ENCODE measurements around the gene NCOA1. TPM values are rescaled to one million over a fixed set of nuclear protein-coding genes. Genes with fewer than 3 reads are reported as not detected.
"Not testable (repeated sequence)": the region's sequence is repeated elsewhere in the genome, so short reads cannot be mapped to it uniquely, and the experiment has no call there.

NCOA1 gene
- polyA plus RNA-seq, 1 donor, result 63.0 TPM

DNA sequence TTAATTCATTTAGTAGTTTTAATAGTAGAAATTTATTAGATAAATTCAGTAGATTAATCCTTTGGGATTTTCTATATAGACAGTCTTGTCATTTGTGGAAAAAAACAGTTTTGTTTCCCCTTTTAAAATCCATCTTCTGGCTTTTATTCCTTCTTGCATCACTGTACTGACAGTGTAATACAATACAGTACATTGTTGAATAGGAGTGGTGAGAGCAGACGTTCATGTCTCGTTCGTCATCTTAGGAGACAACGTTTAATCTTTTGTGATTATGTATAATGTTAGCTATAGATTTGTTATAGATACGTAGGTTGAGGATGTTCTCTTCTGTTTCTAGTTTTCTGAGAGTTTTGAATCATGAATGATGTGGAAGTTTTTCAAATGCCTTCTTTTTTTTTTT lies 61.8 kb downstream of the NCOA1 start:
- no peaks in the 10 kb centered on the region for H3K4me1 ChIP-seq (ENCODE audit: control insufficient read depth, insufficient read depth, low read length)
- DNase-seq, result no peak
- no peak overlapping the region for H3K4me3 ChIP-seq (ENCODE audit: low read length)
- H3K27me3 ChIP-seq (ENCODE audit: control insufficient read depth, insufficient read depth, low read length), result no peaks in the 10 kb centered on the region
- no peak overlapping the region for H3K27ac ChIP-seq (ENCODE audit: low read length)
- peaks cover 3% of the 10 kb centered on the region for H3K9me3 ChIP-seq (ENCODE audit: control insufficient read depth, low read depth, low read length)
- WGBS (ENCODE audit: insufficient coverage, low lambda C conversion rate), result no CpG with 5 or more reads among the region's 5 CpGs
- H3K36me3 ChIP-seq (ENCODE audit: control insufficient read depth, insufficient read depth, low read length), result peaks cover 8% of the 10 kb centered on the region

- peaks cover 8% of the 10 kb centered on the region for H3K36me3 ChIP-seq (ENCODE audit: control insufficient read depth, insufficient read depth, low read length)
- H3K27me3 ChIP-seq (ENCODE audit: control insufficient read depth, insufficient read depth, low read length), result no peaks in the 10 kb centered on the region
- 100% methylated on average over 1 of the region's 7 CpGs for WGBS (ENCODE audit: insufficient coverage, low lambda C conversion rate)
- peaks cover 9% of the 10 kb centered on the region for H3K4me1 ChIP-seq (ENCODE audit: control insufficient read depth, insufficient read depth, low read length)
- no peak overlapping the region for H3K27ac ChIP-seq (ENCODE audit: low read length)
- no peak for DNase-seq
- peaks cover 3% of the 10 kb centered on the region for H3K9me3 ChIP-seq (ENCODE audit: control insufficient read depth, low read depth, low read length)
- H3K4me3 ChIP-seq (ENCODE audit: low read length), result no peak overlapping the region
These were observed 67.9 kb downstream of the NCOA1 start for GRCh38 chr2:24558781-24559472.

- no peak overlapping the region for H3K4me3 ChIP-seq (ENCODE audit: low read length)
- no peaks in the 10 kb centered on the region for H3K27me3 ChIP-seq (ENCODE audit: control insufficient read depth, insufficient read depth, low read length)
- WGBS (ENCODE audit: insufficient coverage, low lambda C conversion rate), result 100% methylated on average over 1 of the region's 2 CpGs
- peaks cover 3% of the 10 kb centered on the region for H3K9me3 ChIP-seq (ENCODE audit: control insufficient read depth, low read depth, low read length)
- no peak overlapping the region for H3K27ac ChIP-seq (ENCODE audit: low read length)
- peaks cover 9% of the 10 kb centered on the region for H3K4me1 ChIP-seq (ENCODE audit: control insufficient read depth, insufficient read depth, low read length)
- DNase-seq, result no peak
- H3K36me3 ChIP-seq (ENCODE audit: control insufficient read depth, insufficient read depth, low read length), result peaks cover 5% of the 10 kb centered on the region
These were observed 68.5 kb downstream of the NCOA1 start for GRCh38 chr2:24559473-24560113.

GRCh38 chr2:24565537-24565936 lies 74.5 kb downstream of the NCOA1 start:
- H3K36me3 ChIP-seq (ENCODE audit: control insufficient read depth, insufficient read depth, low read length), result peaks cover 18% of the 10 kb centered on the region
- WGBS (ENCODE audit: insufficient coverage, low lambda C conversion rate), result no CpG with 5 or more reads among the region's 8 CpGs
- no peak overlapping the region for H3K4me3 ChIP-seq (ENCODE audit: low read length)
- peaks cover 14% of the 10 kb centered on the region for H3K9me3 ChIP-seq (ENCODE audit: control insufficient read depth, low read depth, low read length)
- no peak for DNase-seq
- H3K4me1 ChIP-seq (ENCODE audit: control insufficient read depth, insufficient read depth, low read length), result peaks cover 5% of the 10 kb centered on the region
- H3K27ac ChIP-seq (ENCODE audit: low read length), result no peak overlapping the region
- H3K27me3 ChIP-seq (ENCODE audit: control insufficient read depth, insufficient read depth, low read length), result no peaks in the 10 kb centered on the region

- H3K27me3 ChIP-seq (ENCODE audit: control insufficient read depth, insufficient read depth, low read length), result no peaks in the 10 kb centered on the region
- H3K27ac ChIP-seq (ENCODE audit: low read length), result no peak overlapping the region
- H3K4me3 ChIP-seq (ENCODE audit: low read length), result no peak overlapping the region
- H3K4me1 ChIP-seq (ENCODE audit: control insufficient read depth, insufficient read depth, low read length), result peaks cover under 1% of the 10 kb centered on the region
- H3K9me3 ChIP-seq (ENCODE audit: control insufficient read depth, low read depth, low read length), result peaks cover 14% of the 10 kb centered on the region
- DNase-seq, result no peak
- peaks cover 18% of the 10 kb centered on the region for H3K36me3 ChIP-seq (ENCODE audit: control insufficient read depth, insufficient read depth, low read length)
- WGBS (ENCODE audit: insufficient coverage, low lambda C conversion rate), result no CpG with 5 or more reads among the region's 3 CpGs
These were observed 75.2 kb downstream of the NCOA1 start for GRCh38 chr2:24566209-24566608.

DNA sequence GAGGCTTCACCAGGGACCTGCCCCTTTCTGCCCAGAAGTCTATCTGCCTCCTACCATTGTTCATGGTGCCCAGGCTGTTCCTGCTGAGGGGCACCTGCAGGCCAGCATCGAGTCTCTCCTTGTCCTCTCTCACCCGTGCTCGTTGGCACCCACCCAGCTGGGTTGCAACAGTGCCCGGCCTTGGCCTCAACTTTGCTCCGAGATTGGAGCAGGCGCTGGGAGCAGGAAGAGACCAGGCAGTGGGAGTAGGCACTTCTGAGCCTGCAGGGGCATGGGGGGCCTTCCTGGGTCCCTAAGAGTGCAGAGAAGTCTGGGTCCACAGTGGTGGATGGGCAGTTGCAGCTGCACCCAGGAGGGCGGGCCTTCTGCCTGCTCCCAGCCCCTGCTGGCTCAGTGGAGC lies 75.6 kb downstream of the NCOA1 start:
- peaks cover 3% of the 10 kb centered on the region for H3K4me1 ChIP-seq (ENCODE audit: control insufficient read depth, insufficient read depth, low read length)
- H3K9me3 ChIP-seq (ENCODE audit: control insufficient read depth, low read depth, low read length), result peaks cover 14% of the 10 kb centered on the region
- WGBS (ENCODE audit: insufficient coverage, low lambda C conversion rate), result no CpG with 5 or more reads among the region's 7 CpGs
- no peak for DNase-seq
- no peaks in the 10 kb centered on the region for H3K27me3 ChIP-seq (ENCODE audit: control insufficient read depth, insufficient read depth, low read length)
- H3K4me3 ChIP-seq (ENCODE audit: low read length), result no peak overlapping the region
- H3K36me3 ChIP-seq (ENCODE audit: control insufficient read depth, insufficient read depth, low read length), result peaks cover 18% of the 10 kb centered on the region
- H3K27ac ChIP-seq (ENCODE audit: low read length), result no peak overlapping the region

GRCh38 chr2:24568551-24568950 lies 77.5 kb downstream of the NCOA1 start:
- H3K27me3 ChIP-seq (ENCODE audit: control insufficient read depth, insufficient read depth, low read length), result no peaks in the 10 kb centered on the region
- peaks cover 14% of the 10 kb centered on the region for H3K9me3 ChIP-seq (ENCODE audit: control insufficient read depth, low read depth, low read length)
- H3K4me3 ChIP-seq (ENCODE audit: low read length), result no peak overlapping the region
- H3K27ac ChIP-seq (ENCODE audit: low read length), result no peak overlapping the region
- peaks cover 18% of the 10 kb centered on the region for H3K36me3 ChIP-seq (ENCODE audit: control insufficient read depth, insufficient read depth, low read length)
- DNase-seq, result no peak
- peaks cover 12% of the 10 kb centered on the region for H3K4me1 ChIP-seq (ENCODE audit: control insufficient read depth, insufficient read depth, low read length)

DNA sequence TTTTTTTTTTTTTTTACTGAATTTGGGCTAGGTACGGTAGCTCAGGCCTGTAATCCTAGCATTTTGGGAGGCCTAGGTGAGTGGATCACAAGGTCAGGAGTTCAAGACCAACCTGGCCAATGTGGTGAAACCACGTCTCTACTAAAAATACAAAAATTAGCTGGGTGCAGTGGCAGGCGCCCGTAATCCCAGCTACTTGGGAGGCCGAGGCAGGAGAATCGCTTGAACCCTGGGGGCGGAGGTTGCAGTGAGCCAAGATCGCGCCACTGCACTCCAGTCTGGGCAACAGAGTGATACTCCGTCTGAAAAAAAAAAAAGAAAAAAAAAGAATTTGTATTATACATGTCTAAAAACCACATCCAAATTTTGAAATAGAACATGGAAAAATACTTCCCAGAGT lies 78.5 kb downstream of the NCOA1 start:
- H3K27ac ChIP-seq (ENCODE audit: low read length); H3K4me3 ChIP-seq (ENCODE audit: low read length); H3K27me3 ChIP-seq (ENCODE audit: control insufficient read depth, insufficient read depth, low read length); DNase-seq: not testable (repeated sequence)
- Histone ChIP-seq H3K4me1 (ENCODE audit: control insufficient read depth, insufficient read depth, low read length) (peaks cover 12% of the 10 kb centered on the region), H3K9me3 (ENCODE audit: control insufficient read depth, low read depth, low read length) (peaks cover 14% of the 10 kb centered on the region), H3K36me3 (ENCODE audit: control insufficient read depth, insufficient read depth, low read length) (peaks cover 18% of the 10 kb centered on the region)
- WGBS (ENCODE audit: insufficient coverage, low lambda C conversion rate), result 100% methylated on average over 3 of the region's 10 CpGs

DNA sequence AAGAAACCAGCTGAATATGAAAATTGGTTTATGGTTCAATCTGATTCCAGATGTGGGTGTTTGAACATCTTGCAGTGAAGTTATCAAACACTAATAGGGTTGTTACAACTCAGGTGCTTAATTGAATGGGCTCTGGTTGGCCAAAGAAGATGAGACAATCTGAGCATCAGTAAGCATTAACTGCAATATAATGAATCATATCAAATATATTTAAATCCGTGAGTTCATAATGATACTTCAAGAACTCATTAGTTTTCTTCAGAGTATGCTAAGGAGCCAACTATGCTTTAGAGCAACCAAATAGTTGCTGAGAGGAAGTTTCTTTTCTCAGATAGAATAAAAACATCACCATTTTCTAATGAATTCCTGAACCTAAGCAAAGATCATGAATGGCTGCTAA lies 79.2 kb downstream of the NCOA1 start:
- WGBS (ENCODE audit: insufficient coverage, low lambda C conversion rate), result no CpG with 5 or more reads among the region's 1 CpG
- Histone ChIP-seq H3K27me3 (ENCODE audit: control insufficient read depth, insufficient read depth, low read length) (no peaks in the 10 kb centered on the region), H3K36me3 (ENCODE audit: control insufficient read depth, insufficient read depth, low read length) (peaks cover 16% of the 10 kb centered on the region), H3K4me3 (ENCODE audit: low read length) (no peak overlapping the region), H3K27ac (ENCODE audit: low read length) (no peak overlapping the region), H3K4me1 (ENCODE audit: control insufficient read depth, insufficient read depth, low read length) (peaks cover 12% of the 10 kb centered on the region), H3K9me3 (ENCODE audit: control insufficient read depth, low read depth, low read length) (peaks cover 14% of the 10 kb centered on the region)
- no peak for DNase-seq

GRCh38 chr2:24571828-24572442 lies 80.9 kb downstream of the NCOA1 start:
- DNase-seq, result peak in 1 of 2 donors; percentile 34
- H3K27me3 ChIP-seq (ENCODE audit: control insufficient read depth, insufficient read depth, low read length), result no peaks in the 10 kb centered on the region
- WGBS (ENCODE audit: insufficient coverage, low lambda C conversion rate), result 20% methylated on average over 1 of the region's 2 CpGs

More at GRCh38 chr2:24571828-24572442, 80.9 kb downstream of the NCOA1 start:
- Histone ChIP-seq H3K9me3 (ENCODE audit: control insufficient read depth, low read depth, low read length) (no peaks in the 10 kb centered on the region), H3K27ac (ENCODE audit: low read length) (peak overlapping the region; percentile 5), H3K36me3 (ENCODE audit: control insufficient read depth, insufficient read depth, low read length) (peaks cover under 1% of the 10 kb centered on the region), H3K4me3 (ENCODE audit: low read length) (no peak overlapping the region), H3K4me1 (ENCODE audit: control insufficient read depth, insufficient read depth, low read length) (peaks cover 19% of the 10 kb centered on the region)
